GM21381 (cell line): ENCODE measurements around the gene MRM1.
A peak's percentile ranks its signal among the peaks of the same experiment; 100 is the strongest.

Experiments used
- ATAC-seq: cut with Tn5 transposase; IDR thresholded peaks from one replicate; pipeline ENCODE4 v1.9.1; 2021; ENCODE audit warnings: mild to moderate bottlenecking, moderate library complexity; ENCODE audit not compliant: unreplicated experiment

The MRM1 gene

GRCh38 chr17:36601303-36602029 is at the start of gene MRM1:
MRM1 (plus strand) TSS chr17:36601583; CDS start chr17:36601811, 228 bp downstream.
- ATAC-seq = peak; percentile 89

- ATAC-seq = no peak
Measured at GRCh38 chr17:36553459-36553858, 47.9 kb upstream of the MRM1 start.

DNA sequence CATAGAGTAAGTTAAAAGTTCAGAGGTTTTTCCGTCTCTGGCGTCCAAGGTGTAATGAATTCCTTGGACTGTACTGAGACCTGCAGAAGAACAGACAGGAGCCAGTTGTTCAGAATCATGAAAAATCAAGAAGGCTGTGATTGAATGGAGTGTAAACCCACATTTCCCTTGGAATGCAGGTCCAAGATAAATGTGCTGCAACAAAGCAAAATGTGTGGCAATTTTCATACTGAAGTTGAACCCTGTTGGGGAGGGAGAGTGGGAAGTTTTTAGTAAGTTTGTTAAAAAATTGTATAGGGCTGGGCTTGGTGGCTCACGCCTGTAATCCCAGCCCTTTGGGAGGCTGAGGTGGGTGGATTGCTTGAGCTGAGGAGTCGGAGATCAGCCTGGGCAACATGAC is 35.3 kb upstream of the MRM1 start:
- ATAC-seq = no peak

GRCh38 chr17:36575028-36575427 is 26.4 kb upstream of the MRM1 start:
- ATAC-seq = no peak

DNA sequence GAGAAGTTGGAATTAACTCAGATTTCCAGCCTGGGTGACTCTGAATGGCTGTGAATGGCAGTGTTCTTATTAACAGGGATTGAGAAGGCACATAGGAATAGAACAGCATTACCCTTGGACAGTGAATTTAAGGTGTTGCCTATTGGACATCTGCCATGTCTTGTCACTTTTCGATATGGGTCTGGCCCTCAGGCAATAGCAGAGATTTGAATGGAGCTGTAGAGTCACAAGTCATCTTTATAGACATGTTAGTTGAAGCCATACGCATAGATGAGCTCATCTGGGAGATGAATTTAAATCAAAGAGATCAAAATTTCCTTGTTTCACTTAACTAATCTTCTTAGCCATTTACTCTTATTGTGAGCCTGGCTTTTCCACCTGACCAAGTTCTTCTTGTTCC is 24.6 kb upstream of the MRM1 start:
- no peak for ATAC-seq

GRCh38 chr17:36578671-36579070 is 22.7 kb upstream of the MRM1 start:
- ATAC-seq = no peak

DNA sequence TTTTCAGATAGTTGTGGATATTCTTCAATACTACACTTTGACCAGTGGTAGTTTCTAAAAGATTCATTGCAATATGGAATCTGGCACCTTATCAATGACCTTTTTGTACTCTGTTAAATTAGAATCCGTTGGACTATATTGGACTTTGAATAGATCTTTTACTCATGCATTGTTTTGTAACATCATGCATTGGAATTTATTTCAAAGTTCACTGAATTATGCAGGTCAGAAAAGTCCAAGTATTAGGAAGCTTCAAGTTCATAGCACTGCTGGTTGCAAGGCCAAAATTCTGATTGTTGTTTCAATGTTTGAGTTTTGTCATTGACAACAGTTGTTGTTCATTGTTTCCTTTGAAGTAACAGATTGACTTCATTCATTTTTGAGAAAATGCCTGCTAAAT is 17.6 kb upstream of the MRM1 start:
- no peak for ATAC-seq

DNA sequence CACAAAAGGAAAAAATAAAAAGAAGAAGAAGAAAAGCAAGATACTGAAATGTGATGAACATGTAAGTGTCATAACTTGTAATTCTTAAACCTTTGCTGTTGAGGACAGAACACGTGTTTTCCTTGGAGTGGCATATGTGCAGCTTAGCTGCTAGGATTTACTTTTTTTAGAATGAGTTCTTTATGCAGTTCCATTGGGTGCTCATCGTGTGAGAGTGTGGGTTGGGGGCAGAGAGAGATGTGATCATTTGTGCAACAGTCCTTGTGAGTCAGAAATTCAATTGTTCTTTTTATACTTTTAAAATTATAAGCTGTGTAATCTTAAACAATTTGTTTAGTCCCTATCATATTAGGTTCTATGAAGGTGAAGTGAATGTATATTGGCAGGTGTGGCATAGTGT is 15.2 kb upstream of the MRM1 start:
- no peak for ATAC-seq

- ATAC-seq = no peak
Measured at GRCh38 chr17:36590082-36590481, 11.3 kb upstream of the MRM1 start.

DNA sequence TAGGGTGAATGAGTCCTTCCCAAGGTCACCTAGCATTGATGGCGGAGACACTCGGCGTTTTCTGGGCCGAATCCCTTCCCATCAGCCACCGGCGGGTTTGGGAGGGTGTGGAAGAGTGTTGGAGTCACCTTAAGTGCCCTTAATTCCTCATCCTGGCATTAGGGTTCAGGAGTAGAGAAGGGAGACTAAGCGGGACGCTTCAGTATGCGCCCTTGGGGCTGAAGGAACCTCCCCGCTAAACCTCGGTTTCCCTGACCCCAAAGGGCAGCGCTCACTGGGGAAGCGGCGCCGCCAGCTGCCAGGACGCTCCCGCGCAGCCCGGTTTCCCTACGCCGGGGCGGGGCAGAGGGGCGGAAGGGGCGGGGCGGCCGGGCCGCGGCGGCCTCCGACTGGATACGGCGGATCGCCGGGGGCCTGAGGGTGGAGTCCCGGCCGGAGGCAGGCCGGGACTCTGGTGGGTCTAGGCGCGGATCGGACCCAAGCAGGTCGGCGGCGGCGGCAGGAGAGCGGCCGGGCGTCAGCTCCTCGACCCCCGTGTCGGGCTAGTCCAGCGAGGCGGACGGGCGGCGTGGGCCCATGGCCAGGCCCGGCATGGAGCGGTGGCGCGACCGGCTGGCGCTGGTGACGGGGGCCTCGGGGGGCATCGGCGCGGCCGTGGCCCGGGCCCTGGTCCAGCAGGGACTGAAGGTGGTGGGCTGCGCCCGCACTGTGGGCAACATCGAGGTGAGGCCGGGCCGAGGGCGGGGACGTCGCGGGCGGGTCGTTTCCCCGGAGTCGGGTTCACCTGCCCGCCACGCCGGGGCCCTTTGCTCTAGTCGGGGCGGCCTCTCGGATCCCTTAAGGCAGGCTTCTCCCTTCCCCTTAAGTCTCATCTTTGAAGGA is 9.7 kb upstream of the MRM1 start, which contains the start of gene DHRS11:
Gene DHRS11 (plus strand): TSS at position 446 of the 882 bp plus-strand sequence. CDS start 131 bp downstream, at position 577.
- ATAC-seq = peak; percentile 86

GRCh38 chr17:36592316-36592715 is 9.1 kb upstream of the MRM1 start:
- ATAC-seq = no peak

GRCh38 chr17:36592716-36593321 is 8.6 kb upstream of the MRM1 start:
- no peak for ATAC-seq

DNA sequence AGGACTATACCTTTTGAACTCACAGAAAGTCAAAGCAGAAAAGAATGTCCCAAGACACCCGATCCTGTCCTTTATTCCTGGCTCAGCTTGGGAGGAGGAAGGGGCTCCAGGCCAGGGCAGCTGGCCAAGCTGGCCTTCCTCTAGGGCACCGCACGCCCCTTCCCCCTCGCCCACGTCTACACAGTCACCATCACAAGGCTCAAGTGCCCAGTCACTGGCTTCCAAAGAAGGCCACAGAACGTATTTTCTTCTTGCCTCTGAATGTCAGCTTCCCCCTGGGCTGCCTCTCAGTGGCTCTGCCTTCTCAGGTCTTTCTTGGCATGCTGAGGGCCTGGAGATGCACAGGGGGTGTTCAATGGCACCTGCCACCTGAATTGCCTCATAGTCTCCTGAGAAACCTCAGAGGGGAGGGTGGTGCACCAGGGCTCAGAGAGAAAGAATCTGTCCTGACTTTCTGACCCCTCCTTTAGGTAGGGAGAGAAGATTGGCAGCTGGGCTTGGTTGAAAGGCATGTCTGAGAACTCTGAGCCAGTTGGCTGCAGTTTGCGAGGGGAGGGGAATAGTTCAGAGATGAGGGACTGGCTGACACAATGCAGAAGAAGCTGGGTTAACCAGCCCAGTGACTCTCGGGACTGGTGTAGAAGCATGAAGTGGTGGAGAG is 7.6 kb upstream of the MRM1 start:
- ATAC-seq = no peak

GRCh38 chr17:36594626-36595401 is 6.6 kb upstream of the MRM1 start:
- ATAC-seq = no peak

GRCh38 chr17:36597226-36597625 is 4.2 kb upstream of the MRM1 start:
- ATAC-seq = no peak

DNA sequence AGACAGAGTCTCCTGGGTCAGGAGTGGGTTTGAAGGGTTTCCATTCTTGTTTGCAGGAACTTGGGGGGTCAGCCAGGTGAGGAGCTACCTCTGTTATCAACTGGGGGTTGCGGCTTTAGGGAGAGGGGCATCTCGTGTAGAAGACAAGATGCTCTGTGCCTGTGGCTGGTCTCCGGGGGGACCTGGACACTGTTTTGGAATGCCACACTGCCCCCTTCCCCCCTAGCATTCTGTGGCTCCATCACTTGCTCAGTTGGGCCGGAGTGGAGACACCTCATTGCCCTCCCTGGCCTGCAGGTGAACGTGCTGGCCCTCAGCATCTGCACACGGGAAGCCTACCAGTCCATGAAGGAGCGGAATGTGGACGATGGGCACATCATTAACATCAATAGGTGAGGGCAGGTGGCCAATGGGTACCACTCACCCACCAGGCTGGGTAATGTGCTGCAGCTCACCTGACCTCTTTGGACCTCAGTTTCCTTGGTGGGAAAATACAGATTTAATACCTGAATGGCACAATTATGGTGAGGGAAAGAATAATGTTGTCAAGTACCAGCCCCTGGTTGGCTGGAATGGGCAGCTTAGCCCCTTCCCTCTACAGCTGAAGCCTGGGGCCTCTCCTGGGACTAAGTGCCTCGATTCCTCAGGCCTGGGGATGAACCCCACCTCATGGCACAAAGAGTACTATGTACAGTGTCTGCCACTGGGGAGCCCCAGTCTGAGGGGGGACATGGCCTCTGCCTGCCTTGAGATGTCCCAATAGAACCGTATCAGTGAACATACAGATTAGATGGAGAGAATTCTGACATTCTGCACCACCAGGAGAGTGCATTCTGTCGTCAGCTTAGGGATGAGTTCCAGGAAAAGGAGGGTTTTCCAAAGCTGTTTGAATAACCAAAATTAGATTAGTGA is 3.3 kb upstream of the MRM1 start:
- ATAC-seq = no peak

DNA sequence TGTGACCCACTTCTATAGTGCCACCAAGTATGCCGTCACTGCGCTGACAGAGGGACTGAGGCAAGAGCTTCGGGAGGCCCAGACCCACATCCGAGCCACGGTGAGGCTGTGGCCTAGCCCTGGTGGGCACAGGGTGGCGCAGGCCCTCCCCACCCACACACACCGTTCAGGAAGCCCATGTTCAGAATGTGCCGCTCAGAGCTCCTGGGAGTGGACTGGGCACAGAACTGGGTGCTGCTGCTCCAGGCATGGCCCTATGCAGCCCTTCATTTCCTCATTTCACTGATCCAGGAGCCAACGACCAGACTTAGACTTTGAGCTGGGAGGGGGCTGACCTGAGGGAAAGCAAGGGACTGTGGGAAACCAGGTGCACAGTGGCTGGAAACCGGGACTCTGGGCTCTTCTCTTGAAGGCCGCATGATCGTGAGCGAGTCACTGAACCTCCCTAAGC is 2.4 kb upstream of the MRM1 start:
- ATAC-seq = no peak

DNA sequence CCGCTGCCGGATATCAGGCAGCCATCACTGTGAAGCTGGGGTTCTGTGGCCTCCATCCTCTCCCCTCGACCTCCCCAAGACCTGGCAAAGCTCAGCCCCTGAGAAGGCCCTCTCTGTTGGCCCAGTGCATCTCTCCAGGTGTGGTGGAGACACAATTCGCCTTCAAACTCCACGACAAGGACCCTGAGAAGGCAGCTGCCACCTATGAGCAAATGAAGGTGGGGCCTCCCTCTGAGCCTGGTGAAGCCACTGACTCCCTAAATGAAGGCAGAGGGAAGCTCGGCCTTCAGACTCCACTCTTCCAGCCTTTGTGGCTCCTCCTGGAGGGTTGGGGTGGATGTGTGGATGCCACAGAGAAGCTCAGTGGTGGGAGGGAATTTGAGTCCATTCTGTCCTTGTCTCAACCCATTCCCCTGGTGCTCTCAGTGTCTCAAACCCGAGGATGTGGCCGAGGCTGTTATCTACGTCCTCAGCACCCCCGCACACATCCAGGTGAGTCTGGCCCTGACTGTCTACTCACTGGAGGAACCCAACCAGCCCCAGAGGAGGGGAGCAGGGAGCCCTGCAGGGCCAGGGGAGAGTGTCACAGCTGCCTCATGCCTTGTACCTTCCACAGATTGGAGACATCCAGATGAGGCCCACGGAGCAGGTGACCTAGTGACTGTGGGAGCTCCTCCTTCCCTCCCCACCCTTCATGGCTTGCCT is 1.7 kb upstream of the MRM1 start:
- no peak for ATAC-seq

DNA sequence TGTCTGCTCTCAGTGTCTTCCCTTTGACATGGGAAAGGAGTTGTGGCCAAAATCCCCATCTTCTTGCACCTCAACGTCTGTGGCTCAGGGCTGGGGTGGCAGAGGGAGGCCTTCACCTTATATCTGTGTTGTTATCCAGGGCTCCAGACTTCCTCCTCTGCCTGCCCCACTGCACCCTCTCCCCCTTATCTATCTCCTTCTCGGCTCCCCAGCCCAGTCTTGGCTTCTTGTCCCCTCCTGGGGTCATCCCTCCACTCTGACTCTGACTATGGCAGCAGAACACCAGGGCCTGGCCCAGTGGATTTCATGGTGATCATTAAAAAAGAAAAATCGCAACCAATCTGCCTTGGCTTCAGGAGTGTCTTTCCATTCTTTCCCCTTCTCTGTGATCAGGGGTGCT is 918 bp upstream of the MRM1 start:
- ATAC-seq = no peak
